ENCODE data around the gene INSYN1. TPM values are rescaled to one million over a fixed set of nuclear protein-coding genes. Genes with fewer than 3 reads are reported as not detected.

The INSYN1 gene
- total RNA-seq, 4 donors from 2014 or later, result 0.77 to 13.5 (median 6.9) TPM

DNA sequence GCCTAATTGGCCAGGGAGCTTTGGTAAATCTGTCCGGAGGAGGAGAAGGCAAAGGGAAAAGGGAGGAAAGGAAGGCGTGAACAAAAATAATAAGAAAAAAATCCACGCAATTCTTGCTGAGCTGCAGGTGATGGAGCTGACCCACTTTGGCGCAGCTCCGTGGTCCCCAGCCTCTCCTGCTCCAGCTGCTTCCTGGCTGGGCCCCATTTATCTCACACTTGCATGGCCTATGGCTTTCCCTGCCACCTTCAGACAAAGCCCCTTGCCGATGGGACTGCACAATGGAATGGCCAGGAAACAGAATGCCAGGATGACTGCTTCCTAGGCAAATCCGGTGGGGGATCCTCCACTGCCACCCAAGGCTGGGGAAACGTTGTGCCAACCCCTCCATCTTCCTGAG is 6.9 kb downstream of the INSYN1 start:
- Histone ChIP-seq H3K36me3 (no peaks in the 10 kb centered on the region), H3K27me3 (no peaks in the 10 kb centered on the region), H3K4me3 (no peak overlapping the region), H3K4me1 (no peaks in the 10 kb centered on the region), H3K27ac (no peak overlapping the region), H3K9me3 (no peaks in the 10 kb centered on the region)
- DNase-seq, result no peak
- intact Hi-C loops (cut with DNase I; ENCODE audit: low total_unique reads), result no loop called here
- TF ChIP-seq, protein P1, sequence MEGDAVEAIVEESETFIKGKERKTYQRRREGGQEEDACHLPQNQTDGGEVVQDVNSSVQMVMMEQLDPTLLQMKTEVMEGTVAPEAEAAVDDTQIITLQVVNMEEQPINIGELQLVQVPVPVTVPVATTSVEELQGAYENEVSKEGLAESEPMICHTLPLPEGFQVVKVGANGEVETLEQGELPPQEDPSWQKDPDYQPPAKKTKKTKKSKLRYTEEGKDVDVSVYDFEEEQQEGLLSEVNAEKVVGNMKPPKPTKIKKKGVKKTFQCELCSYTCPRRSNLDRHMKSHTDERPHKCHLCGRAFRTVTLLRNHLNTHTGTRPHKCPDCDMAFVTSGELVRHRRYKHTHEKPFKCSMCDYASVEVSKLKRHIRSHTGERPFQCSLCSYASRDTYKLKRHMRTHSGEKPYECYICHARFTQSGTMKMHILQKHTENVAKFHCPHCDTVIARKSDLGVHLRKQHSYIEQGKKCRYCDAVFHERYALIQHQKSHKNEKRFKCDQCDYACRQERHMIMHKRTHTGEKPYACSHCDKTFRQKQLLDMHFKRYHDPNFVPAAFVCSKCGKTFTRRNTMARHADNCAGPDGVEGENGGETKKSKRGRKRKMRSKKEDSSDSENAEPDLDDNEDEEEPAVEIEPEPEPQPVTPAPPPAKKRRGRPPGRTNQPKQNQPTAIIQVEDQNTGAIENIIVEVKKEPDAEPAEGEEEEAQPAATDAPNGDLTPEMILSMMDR (IDR thresholded peaks at IDR 0.05), result no peak
- TF ChIP-seq POLR2A (IDR thresholded peaks at IDR 0.05), result no peak

DNA sequence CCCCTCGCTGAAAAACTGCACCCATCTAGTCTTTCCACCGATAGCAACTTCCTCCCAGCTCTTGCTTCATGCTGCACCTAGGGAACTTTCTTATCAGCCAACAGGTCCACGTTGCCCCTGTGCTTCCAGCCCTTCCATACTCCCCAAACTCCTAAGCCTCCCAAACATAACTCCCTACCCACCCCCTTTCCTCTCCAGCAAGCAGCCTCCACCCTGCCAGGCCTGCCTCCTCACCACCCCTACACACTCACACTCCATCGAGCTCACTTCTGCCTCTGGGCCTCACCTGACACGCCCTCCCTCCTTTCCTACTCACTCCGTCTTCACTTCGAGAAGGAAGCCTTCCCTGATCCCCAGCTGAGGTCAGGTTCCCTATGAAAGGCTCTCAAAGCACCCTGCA is 8.1 kb downstream of the INSYN1 start:
- intact Hi-C loops (cut with DNase I; ENCODE audit: low total_unique reads), result no loop called here
- Histone ChIP-seq H3K27ac (no peak overlapping the region), H3K36me3 (no peaks in the 10 kb centered on the region), H3K27me3 (no peaks in the 10 kb centered on the region), H3K9me3 (no peaks in the 10 kb centered on the region), H3K4me3 (no peak overlapping the region), H3K4me1 (no peaks in the 10 kb centered on the region)
- TF ChIP-seq POLR2A (IDR thresholded peaks at IDR 0.05), result no peak
- TF ChIP-seq, protein P1 (IDR thresholded peaks at IDR 0.05), result no peak
- no peak for DNase-seq

DNA sequence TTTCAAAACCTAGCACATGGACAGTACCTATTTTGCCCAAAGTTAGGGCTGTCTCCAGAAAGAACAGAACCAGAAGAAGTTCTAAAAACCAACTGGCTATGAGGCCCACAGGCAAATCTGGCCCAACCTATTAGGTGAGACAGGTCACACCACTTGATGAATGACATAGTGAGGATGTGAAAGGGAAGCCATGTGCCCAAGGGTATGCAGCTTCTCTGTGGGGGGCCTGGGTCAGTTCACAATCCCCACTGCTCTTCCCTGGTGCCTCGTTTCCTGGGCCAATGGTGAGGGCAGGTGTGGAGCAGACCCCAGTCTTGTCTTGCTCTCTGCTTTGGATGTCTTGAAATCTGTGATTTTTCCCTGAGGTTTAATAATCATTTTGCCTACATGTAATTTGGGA is 8.9 kb downstream of the INSYN1 start:
- Histone ChIP-seq H3K4me3 (no peak overlapping the region), H3K27me3 (no peaks in the 10 kb centered on the region), H3K9me3 (no peaks in the 10 kb centered on the region), H3K36me3 (no peaks in the 10 kb centered on the region), H3K27ac (no peak overlapping the region), H3K4me1 (no peaks in the 10 kb centered on the region)
- TF ChIP-seq POLR2A (IDR thresholded peaks at IDR 0.05), result no peak
- TF ChIP-seq, protein P1 (IDR thresholded peaks at IDR 0.05), result no peak
- intact Hi-C loops (cut with DNase I; ENCODE audit: low total_unique reads), result no loop called here
- DNase-seq, result no peak

DNA sequence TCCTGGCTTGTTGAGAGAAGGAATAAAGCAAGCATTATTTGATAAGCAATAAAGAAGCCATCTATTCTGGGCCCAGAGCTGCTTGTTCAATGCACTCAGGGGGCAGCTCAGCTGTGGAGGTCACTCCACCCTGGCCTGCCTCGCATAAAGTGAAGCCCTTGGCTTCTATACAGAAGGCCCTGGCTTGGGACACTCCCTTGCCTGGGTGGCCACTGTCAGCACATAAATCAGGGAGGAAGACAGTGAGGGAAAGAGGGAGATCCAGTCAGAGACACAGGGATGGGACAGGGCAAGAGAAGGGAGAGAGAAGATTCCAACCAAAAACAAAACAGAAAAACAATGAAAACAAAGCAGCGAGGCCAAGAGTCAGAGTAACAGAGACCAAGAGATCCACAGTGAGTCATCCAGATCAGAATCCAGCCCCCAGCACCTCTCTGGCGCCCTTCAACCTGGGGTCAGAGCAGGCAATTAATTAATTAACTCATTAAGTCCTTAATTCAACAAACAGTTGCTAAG is 11.8 kb downstream of the INSYN1 start:
- TF ChIP-seq POLR2A (IDR thresholded peaks at IDR 0.05), result no peak
- TF ChIP-seq, protein P1 (IDR thresholded peaks at IDR 0.05), result no peak
- DNase-seq, result no peak
- no peaks in the 10 kb centered on the region for H3K9me3 ChIP-seq
- no peak overlapping the region for H3K4me3 ChIP-seq
- no peaks in the 10 kb centered on the region for H3K27me3 ChIP-seq
- H3K4me1 ChIP-seq, result no peaks in the 10 kb centered on the region
- intact Hi-C loops (cut with DNase I; ENCODE audit: low total_unique reads), result no loop called here
- no peaks in the 10 kb centered on the region for H3K36me3 ChIP-seq
- H3K27ac ChIP-seq, result no peak overlapping the region

DNA sequence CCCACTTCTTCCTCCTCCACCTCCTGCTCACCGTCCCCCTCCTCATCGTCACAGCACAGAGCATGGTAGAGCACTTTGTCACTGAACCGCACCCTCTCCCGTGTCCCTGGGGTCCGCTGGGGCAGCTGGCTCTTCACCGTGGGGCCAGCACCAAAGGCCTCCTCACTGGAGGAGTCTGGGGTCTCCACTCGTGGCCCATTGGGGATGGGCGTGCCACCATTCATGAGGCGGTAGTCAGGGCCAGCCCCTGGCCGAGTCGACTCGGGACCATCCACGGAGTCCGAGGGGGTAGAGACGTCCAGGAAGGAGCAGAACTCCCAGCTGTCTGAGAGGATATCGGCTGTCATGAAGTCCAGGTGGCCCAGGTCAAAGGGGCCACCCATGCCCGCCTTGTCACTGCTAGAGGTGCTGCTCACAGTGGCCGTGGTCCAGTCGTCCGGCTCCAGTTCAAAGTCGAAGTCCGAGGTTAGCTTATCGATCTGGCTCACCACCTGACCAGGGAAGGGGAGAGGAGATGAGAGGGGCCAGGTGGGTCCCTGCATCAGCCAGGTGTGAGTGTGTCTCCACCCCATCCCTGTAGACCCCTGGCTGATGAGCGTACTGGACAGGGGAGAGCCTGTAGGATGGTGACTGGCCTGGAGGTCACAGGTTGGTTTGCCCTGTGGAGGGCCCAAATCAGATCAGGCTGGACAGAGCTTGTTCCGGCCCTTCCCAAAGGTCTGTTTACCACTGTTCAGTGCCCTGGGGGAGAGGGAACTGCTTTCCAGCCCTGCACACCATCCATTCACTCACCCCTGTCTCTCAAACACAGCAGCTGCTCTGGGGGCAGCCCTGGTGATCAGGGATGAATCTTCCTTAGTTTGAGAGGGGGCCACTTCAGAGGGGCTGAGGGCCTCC is 12.8 kb downstream of the INSYN1 start:
- Histone ChIP-seq H3K4me1 (no peaks in the 10 kb centered on the region), H3K27ac (no peak overlapping the region), H3K27me3 (no peaks in the 10 kb centered on the region), H3K36me3 (no peaks in the 10 kb centered on the region), H3K4me3 (no peak overlapping the region), H3K9me3 (no peaks in the 10 kb centered on the region)
- no peak for DNase-seq
- intact Hi-C loops (cut with DNase I; ENCODE audit: low total_unique reads), result no loop called here
- no peak for TF ChIP-seq POLR2A (IDR thresholded peaks at IDR 0.05)
- TF ChIP-seq, protein P1 (IDR thresholded peaks at IDR 0.05), result no peak

Measured in uterus (tissue), 4 donors.